ENCODE data around the gene NTF3. TPM values are rescaled to one million over a fixed set of nuclear protein-coding genes. Genes with fewer than 3 reads are reported as not detected.

The NTF3 gene
- total and polyA plus RNA-seq, 9 of the 15 experiments (the other 6 are each of a cell fraction or from before 2014, with no cell fraction given): not detected

GRCh38 chr12:5511644-5512600 lies 80.0 kb downstream of the NTF3 start (continued):
- TF ChIP-seq REST (IDR thresholded peaks at IDR 0.05; ENCODE audit: borderline replicate concordance): 0 out of 2 replicates have a peak, but pooled peaks have one; percentile 28
- TF ChIP-seq REST (CRISPR knock-in tag; IDR thresholded peaks at IDR 0.05; ENCODE audit: low read depth): no peak
- TF ChIP-seq ATF1 (CRISPR knock-in tag; IDR thresholded peaks at IDR 0.05): no peak
- peak; percentile 31; the same call in 1 of the 2 replicates for TF ChIP-seq ATF1 (tag; IDR thresholded peaks at IDR 0.05)
- no peak for TF ChIP-seq ZBTB33 (CRISPR knock-in tag; IDR thresholded peaks at IDR 0.05)
- peak; percentile 52 to 55 (median 52) for TF ChIP-seq CTCF (IDR thresholded peaks at IDR 0.05 in 2 of 3, conservative IDR thresholded peaks at IDR 0.05 in 1 of 3; ENCODE audit: insufficient read depth in 2 of 3, low read depth in 1 of 3, low read length in 3 of 3)
- no peak for TF ChIP-seq TCF3 (CRISPR knock-in tag; IDR thresholded peaks at IDR 0.05)
- no peak for TF ChIP-seq ZNF589 (CRISPR knock-in tag; IDR thresholded peaks at IDR 0.05; ENCODE audit: low read depth)

All from K562 (cell line).